SK-MEL-5 (cell line): ENCODE measurements around the gene PRSS8. TPM values are rescaled to one million over a fixed set of nuclear protein-coding genes. Genes with fewer than 3 reads are reported as not detected.
"Not testable (repeated sequence)": the region's sequence is repeated elsewhere in the genome, so short reads cannot be mapped to it uniquely, and the experiment has no call there.

Experiments used
- DNase-seq: peaks from one replicate; pipeline ENCODE4 v3.0.0-alpha.2; 2016; ENCODE audit warnings: low read depth, low spot score
- in situ Hi-C: cut with HindIII; loops from 2 replicates; pipeline ENCODE4 v1.10.0; 2016; ENCODE audit warnings: low sequenced_read_pairs, high pct_unique_total_duplicates, low pct_unique_long_range_greater_than_20kb
- polyA plus RNA-seq, 2 experiments: library from polyadenylated mRNA; depleted of rRNA; stranded (reverse); fragments of >200 nt; gene quantifications; 2 replicates each; pipeline ENCODE4 v1.2.3, GENCODE V29; 2015
- total RNA-seq: library from RNA; depleted of rRNA; stranded (reverse); fragments of >200 nt; shearing (Covaris generic); gene quantifications from 2 replicates; pipeline ENCODE4 v1.2.3, GENCODE V29; 2014; rRNA removed

Gene PRSS8
- not detected in 2 replicates for total RNA-seq
- not detected in 2 replicates for polyA plus RNA-seq (2015; cell fraction: cytosol; rRNA removed)
- not detected in 2 replicates for polyA plus RNA-seq (2015; cell fraction: nucleus; rRNA removed)

DNA sequence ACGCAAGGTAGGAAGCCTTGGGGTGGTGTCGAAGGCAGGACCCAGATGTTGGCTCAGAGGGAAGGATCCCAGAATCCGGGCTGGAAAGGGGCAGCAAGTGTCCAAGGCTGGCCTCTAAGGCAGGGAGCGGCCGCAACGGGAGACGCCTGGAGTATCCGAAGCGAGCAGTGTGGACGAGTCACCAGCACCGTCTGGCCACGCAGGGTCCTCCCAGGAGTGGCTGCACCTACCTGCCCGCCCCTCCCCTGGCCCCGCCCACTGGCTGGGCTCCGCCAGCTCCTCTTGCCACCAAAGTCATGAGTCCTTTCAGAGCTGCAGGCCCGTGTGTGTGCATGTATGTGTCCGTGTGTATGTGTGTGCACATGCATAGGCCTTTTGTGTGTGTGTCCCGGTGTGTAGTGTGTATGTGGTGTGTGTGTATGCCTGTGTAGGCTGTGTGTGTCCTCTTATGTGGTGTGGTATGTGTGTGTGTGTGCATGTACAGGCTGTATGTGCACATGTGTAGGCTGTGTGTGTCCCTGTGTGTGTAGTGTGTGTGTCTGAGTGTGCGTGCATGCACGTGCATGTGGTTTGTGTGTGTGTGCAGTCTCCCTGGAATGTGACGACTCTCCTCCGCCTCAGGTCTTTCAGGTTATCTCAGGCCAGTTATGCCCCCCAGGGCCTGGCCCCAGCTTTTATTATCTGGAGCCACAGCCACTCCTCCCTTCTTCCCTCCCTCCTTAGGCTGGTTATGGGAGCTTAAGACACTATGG, at the start of gene PRSS8:
Gene PRSS8 (minus strand): TSS at position 193 of the 752 bp plus-strand sequence. CDS start 229 bp downstream, outside the sequence.
- in situ Hi-C loops = no loop called here
- no peak for DNase-seq

DNA sequence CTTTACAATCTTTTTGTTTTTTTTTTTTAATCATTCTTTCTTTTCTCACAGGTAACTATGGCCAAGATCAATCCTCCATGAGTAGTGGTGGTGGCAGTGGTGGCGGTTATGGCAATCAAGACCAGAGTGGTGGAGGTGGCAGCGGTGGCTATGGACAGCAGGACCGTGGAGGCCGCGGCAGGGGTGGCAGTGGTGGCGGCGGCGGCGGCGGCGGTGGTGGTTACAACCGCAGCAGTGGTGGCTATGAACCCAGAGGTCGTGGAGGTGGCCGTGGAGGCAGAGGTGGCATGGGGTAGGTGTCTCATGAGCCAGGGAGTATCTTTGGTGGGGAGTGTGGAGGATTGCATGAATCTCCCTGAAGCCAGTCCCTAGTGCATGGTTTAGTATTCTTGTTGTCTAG, 49.4 kb upstream of the PRSS8 start:
- in situ Hi-C loops = no loop called here
- no peak for DNase-seq

- DNase-seq = no peak
- in situ Hi-C loops = no loop called here
Observed at GRCh38 chr16:31183432-31184428, 48.2 kb upstream of the PRSS8 start.

DNA sequence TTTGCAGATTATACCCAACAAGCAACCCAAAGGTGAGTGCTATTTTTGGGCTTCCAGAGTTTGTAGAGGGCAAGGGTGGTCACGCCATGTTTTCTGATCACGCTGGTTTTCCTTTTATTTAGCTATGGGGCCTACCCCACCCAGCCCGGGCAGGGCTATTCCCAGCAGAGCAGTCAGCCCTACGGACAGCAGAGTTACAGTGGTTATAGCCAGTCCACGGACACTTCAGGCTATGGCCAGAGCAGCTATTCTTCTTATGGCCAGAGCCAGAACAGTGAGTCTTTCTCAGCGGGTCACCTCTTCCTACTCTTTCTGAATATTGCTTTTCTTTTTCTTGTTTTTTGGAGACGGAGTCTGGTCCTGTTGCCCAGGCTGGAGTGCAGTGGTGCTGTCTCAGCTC, 46.9 kb upstream of the PRSS8 start:
- no peak for DNase-seq
- in situ Hi-C loops = no loop called here

DNA sequence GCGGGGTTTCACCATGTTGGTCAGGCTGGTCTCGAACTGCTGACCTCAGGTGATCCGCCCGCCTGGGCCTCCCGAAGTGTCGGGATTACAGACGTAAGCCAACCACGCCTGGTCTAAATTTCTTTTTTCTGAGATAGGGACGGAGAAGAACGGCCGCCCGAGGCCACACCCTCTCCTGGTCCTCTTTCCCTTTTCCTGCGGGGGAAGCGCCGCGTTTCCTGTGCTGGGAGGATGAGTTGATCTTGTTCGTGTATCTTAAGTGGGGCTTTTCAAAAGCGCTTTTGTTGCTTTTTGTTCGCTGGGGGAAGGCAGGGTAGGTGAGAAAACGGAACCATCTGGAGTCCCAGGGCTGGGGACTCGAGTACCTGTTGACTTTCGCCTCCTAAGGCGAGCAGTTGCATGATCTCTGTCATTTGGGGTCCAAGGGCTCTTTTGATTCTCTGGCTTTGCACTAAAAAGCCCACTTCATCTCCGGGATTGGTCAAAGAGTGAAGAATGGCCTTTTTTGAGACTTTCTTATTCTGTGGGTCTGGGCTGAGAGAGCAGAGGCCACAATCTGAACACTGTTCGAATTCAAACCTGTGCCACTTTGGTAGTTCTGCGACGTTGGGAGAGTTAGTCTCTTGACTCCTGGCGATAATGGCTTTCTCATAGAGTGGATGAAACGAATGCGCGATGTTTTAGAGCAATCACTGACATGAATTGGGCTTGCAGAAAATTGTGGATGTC, 45.7 kb upstream of the PRSS8 start:
- in situ Hi-C loops = no loop called here
- DNase-seq = peak; percentile 52

GRCh38 chr16:31179747-31180459, 44.4 kb upstream of the PRSS8 start, which contains the start of gene FUS:
FUS (plus strand) TSS chr16:31180139; CDS start chr16:31180215, 76 bp downstream.
- in situ Hi-C loops = no loop called here
- DNase-seq = peak; percentile 84

DNA sequence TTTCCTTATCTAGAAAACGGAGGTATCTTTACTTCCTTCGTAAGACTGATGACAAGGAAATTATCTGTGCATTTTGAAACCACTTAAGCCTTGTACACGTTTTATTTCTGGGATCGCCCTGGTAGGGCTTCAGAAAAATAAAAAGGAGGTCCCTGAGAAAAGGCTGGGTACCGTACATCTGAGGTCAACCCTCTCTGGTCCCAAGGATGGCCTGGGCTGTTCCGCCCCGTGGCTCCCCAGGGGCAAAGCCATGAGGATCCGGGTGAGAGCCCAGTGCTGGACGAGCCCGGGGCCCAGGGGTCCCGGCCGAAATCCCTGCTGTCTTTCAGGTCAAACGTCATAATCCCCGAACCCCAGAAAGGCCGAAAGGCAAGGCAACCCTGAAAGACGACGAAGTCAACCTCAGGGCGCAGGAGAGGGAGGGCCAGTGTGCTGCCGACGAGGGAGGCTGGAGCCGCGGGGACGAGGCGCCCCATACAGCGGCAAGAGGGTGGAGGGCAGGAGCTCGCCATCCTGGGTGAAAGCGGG, 43.8 kb upstream of the PRSS8 start:
- DNase-seq = no peak
- in situ Hi-C loops = no loop called here

GRCh38 chr16:31177136-31177535, 41.6 kb upstream of the PRSS8 start:
- in situ Hi-C loops = no loop called here

DNA sequence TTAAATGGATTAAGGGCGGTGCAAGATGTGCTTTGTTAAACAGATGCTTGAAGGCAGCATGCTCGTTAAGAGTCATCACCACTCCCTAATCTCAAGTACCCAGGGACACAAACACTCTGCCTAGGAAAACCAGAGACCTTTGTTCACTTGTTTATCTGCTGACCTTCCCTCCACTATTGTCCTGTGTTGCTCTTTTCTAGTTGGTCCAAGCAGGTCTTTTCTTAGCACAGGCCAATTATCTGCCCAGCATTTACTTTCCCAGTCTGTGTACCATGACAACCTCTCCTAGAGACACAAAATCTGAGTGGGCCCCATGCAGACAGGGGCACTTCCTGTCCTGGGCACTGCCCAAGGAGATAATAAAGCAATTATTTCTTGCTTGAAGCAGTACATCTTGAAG, 34.5 kb upstream of the PRSS8 start:
- in situ Hi-C loops = not testable (repeated sequence)
- peak; percentile 52 for DNase-seq

More at GRCh38 chr16:31177136-31177535, 41.6 kb upstream of the PRSS8 start:
- peak; percentile 84 for DNase-seq

DNA sequence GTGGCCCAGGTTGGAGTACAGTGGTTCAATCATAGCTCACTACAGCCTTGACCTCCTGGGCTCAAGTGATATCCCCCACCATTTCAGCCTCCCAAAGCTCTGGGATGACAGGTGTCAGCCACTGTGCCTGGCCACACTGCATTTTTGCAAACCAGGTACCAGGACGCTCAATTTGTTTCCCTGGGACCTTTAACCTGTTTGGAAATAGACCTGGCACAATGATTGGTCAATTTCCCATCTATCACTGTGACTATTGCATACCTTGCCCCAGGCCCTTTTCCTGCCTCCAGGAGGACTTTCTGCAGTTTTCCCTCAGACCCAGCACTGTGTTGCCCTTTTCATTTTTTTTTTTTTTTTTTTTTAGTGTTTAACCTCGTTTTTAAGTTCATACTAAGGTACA, 33.3 kb upstream of the PRSS8 start:
- DNase-seq = no peak
- in situ Hi-C loops = no loop called here

GRCh38 chr16:31167315-31167714, 31.8 kb upstream of the PRSS8 start:
- DNase-seq = no peak
- in situ Hi-C loops = no loop called here

DNA sequence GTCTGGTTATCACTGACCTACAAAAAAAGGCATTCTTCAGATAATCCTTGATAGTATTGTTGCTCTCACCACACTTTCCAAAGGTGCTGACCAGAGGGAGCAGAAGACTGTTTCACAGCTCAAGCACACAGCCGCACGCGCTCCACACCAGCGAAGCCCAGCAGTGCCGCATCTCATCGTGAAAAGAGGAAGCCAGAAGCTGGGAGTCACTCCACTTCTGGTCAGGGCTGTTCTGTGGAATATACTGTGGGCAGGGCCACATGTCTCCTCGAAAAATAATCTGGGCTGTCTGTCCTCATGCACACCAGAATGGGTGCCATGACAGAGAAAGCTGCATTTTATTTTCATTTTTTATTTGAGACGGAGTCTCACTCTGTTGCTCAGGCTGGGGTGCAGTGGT, 21.6 kb upstream of the PRSS8 start:
- DNase-seq = no peak
- in situ Hi-C loops = no loop called here

GRCh38 chr16:31150976-31151375, 15.4 kb upstream of the PRSS8 start:
- in situ Hi-C loops, DNase-seq: not testable (repeated sequence)

- in situ Hi-C loops = no loop called here
- no peak for DNase-seq
Observed at GRCh38 chr16:31149894-31150890, 14.7 kb upstream of the PRSS8 start, which contains the start of gene PRSS36. PRSS36 (minus strand) TSS chr16:31150066; CDS start chr16:31150035, 31 bp downstream.

GRCh38 chr16:31149332-31149731, 13.8 kb upstream of the PRSS8 start:
- DNase-seq = no peak
- in situ Hi-C loops = no loop called here

DNA sequence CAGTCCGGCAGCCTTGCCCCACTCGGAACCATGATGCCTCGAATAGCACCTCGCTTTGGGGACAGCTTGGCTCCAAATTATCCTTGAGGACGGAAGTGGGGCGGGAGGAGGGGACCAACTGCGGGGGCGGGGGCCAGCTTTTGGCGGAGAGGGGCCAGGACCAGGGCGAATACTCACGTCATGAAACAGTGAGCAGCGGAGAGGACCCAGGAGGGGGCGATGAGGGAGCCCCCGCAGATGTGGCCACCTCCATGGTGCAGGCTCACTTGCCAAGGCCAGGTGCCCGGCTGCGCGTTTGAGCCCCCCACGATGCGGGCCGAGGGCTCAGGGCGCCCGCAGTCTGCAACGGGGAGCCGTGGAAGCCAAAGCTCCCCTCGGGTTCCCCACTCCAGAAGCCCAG, 13.4 kb upstream of the PRSS8 start:
- in situ Hi-C loops = no loop called here
- DNase-seq = no peak
